ENCODE results near the gene DBI. TPM values are rescaled to one million over a fixed set of nuclear protein-coding genes. Genes with fewer than 3 reads are reported as not detected.

The DBI gene
- total RNA-seq, 4 donors from 2014 or later: 17.3 to 102 (median 55.2) TPM

GRCh38 chr2:119324685-119325270 is 42.0 kb upstream of the DBI start:
- Histone ChIP-seq H3K27me3 (no peaks in the 10 kb centered on the region), H3K9me3 (no peaks in the 10 kb centered on the region), H3K4me1 (peaks cover 0 to 3% of the 10 kb centered on the region in 2 donors), H3K4me3 (no peak overlapping the region), H3K36me3 (no peaks in the 10 kb centered on the region), H3K27ac (no peak overlapping the region)
- ATAC-seq: no peak
- in situ Hi-C loops (cut with MboI; ENCODE audit: low sequenced_read_pairs in 4 of 4): loop anchor here in 3 of 4 donors (25.0 kb wide), 2 partner anchors 312 to 437 kb away; no protein-coding TSS in a partner anchor
- intact Hi-C loops (cut with DNase I; ENCODE audit: low total_unique reads): no loop called here
- no peak for DNase-seq
- TF ChIP-seq CTCF (IDR thresholded peaks at IDR 0.05 in 4 of 5, conservative IDR thresholded peaks at IDR 0.05 in 1 of 5): no peak
- TF ChIP-seq POLR2A (IDR thresholded peaks at IDR 0.05): no peak

GRCh38 chr2:119326938-119327337 is 39.8 kb upstream of the DBI start:
- Histone ChIP-seq H3K36me3 (no peaks in the 10 kb centered on the region), H3K4me3 (no peak overlapping the region), H3K9me3 (no peaks in the 10 kb centered on the region), H3K27ac (no peak overlapping the region), H3K27me3 (no peaks in the 10 kb centered on the region), H3K4me1 (no peaks in the 10 kb centered on the region)
- no peak for ATAC-seq
- in situ Hi-C loops (cut with MboI; ENCODE audit: low sequenced_read_pairs in 4 of 4): no loop called here
- no peak for TF ChIP-seq CTCF (IDR thresholded peaks at IDR 0.05 in 4 of 5, conservative IDR thresholded peaks at IDR 0.05 in 1 of 5)
- TF ChIP-seq POLR2A (IDR thresholded peaks at IDR 0.05): no peak
- no peak for DNase-seq
- intact Hi-C loops (cut with DNase I; ENCODE audit: low total_unique reads): no loop called here

- Histone ChIP-seq H3K4me3 (no peak overlapping the region), H3K27me3 (no peaks in the 10 kb centered on the region), H3K4me1 (no peaks in the 10 kb centered on the region), H3K9me3 (no peaks in the 10 kb centered on the region), H3K27ac (no peak overlapping the region), H3K36me3 (no peaks in the 10 kb centered on the region)
- in situ Hi-C loops (cut with MboI; ENCODE audit: low sequenced_read_pairs in 4 of 4): no loop called here
- DNase-seq (no peak), ATAC-seq (no peak)
- intact Hi-C loops (cut with DNase I; ENCODE audit: low total_unique reads): no loop called here
- TF ChIP-seq CTCF (IDR thresholded peaks at IDR 0.05 in 4 of 5, conservative IDR thresholded peaks at IDR 0.05 in 1 of 5) (no peak), POLR2A (IDR thresholded peaks at IDR 0.05) (no peak)
Measured at GRCh38 chr2:119327431-119327830, 39.3 kb upstream of the DBI start.

GRCh38 chr2:119332953-119333352 is 33.8 kb upstream of the DBI start:
- no peak overlapping the region for H3K4me3 ChIP-seq
- ATAC-seq: no peak
- no peak for DNase-seq
- no peaks in the 10 kb centered on the region for H3K9me3 ChIP-seq
- H3K36me3 ChIP-seq: no peaks in the 10 kb centered on the region
- H3K27ac ChIP-seq: no peak overlapping the region
- peaks cover 0 to 3% of the 10 kb centered on the region in 2 donors for H3K4me1 ChIP-seq
- TF ChIP-seq CTCF (IDR thresholded peaks at IDR 0.05 in 4 of 5, conservative IDR thresholded peaks at IDR 0.05 in 1 of 5) (no peak), POLR2A (IDR thresholded peaks at IDR 0.05) (no peak)
- in situ Hi-C loops (cut with MboI; ENCODE audit: low sequenced_read_pairs in 4 of 4): no loop called here
- no peaks in the 10 kb centered on the region for H3K27me3 ChIP-seq
- intact Hi-C loops (cut with DNase I; ENCODE audit: low total_unique reads): no loop called here

GRCh38 chr2:119333360-119333759 is 33.4 kb upstream of the DBI start:
- peaks cover 0 to 3% of the 10 kb centered on the region in 2 donors for H3K4me1 ChIP-seq
- in situ Hi-C loops (cut with MboI; ENCODE audit: low sequenced_read_pairs in 4 of 4): no loop called here
- no peak for DNase-seq
- H3K27me3 ChIP-seq: no peaks in the 10 kb centered on the region
- intact Hi-C loops (cut with DNase I; ENCODE audit: low total_unique reads): no loop called here
- H3K9me3 ChIP-seq: no peaks in the 10 kb centered on the region
- H3K27ac ChIP-seq: no peak overlapping the region
- no peak overlapping the region for H3K4me3 ChIP-seq
- no peak for ATAC-seq
- TF ChIP-seq CTCF (IDR thresholded peaks at IDR 0.05 in 4 of 5, conservative IDR thresholded peaks at IDR 0.05 in 1 of 5): no peak
- no peak for TF ChIP-seq POLR2A (IDR thresholded peaks at IDR 0.05)
- H3K36me3 ChIP-seq: peaks cover 0 to 4% of the 10 kb centered on the region in 2 donors
